Left lung (tissue), 10 donors: ENCODE results near the gene NOB1. TPM values are rescaled to one million over a fixed set of nuclear protein-coding genes. Genes with fewer than 3 reads are reported as not detected.

Experiments used
- ATAC-seq: fragments of 200-7000 bp; cut with Tn5 transposase; one replicate; pipeline ENCODE4 v1.9.1; 2020; ENCODE audit warnings: moderate library complexity
- DNase-seq, 4 donors: peaks; one replicate each; pipeline ENCODE4 v3.0.0-alpha.2; 2013 to 2020
- H3K27ac ChIP-seq, 2 donors: fragments of 200-600 bp; sonication (generic) in 1 of 2; one replicate each; pipeline versions ENCODE4 v1.5.0 to v1.8.0; 2020 to 2021
- H3K27me3 ChIP-seq, 2 donors: fragments of 200-600 bp; sonication (generic) in 1 of 2; one replicate each; pipeline versions ENCODE4 v1.5.0 to v1.8.0; 2020 to 2021
- H3K36me3 ChIP-seq, 2 donors: fragments of 200-600 bp; sonication (generic) in 1 of 2; one replicate each; pipeline versions ENCODE4 v1.5.0 to v1.8.0; 2020 to 2021
- H3K4me1 ChIP-seq, 2 donors: fragments of 200-600 bp; one replicate each; pipeline ENCODE4 v1.8.0; 2021
- H3K4me3 ChIP-seq, 2 donors: fragments of 200-600 bp; sonication (generic) in 1 of 2; one replicate each; pipeline versions ENCODE4 v1.5.0 to v1.8.0; 2020 to 2021; ENCODE audit warnings: mild to moderate bottlenecking in 1 of 2
- H3K9me3 ChIP-seq, 2 donors: fragments of 200-600 bp; sonication (generic) in 1 of 2; one replicate each; pipeline versions ENCODE4 v1.5.0 to v1.8.0; 2020 to 2021
- intact Hi-C, 2 donors: fragments of 100-400 bp; cut with DNase I; formaldehyde crosslinking; loops; one replicate each; pipeline versions ENCODE4 v1.11.2 to v1.14.2; 2022
- polyA plus RNA-seq, 6 donors: library from polyadenylated mRNA; unstranded; fragments of 120-200 nt; gene quantifications; one replicate each; pipeline ENCODE4 v1.2.1, GENCODE V29; 2013; ENCODE audit not compliant: insufficient read length in 6 of 6
- total RNA-seq, 2 donors: library from RNA; stranded (reverse); fragmentation: NEBNext Ultra II Directional; extraction: Animal tissue kit (Norgen Biotek cat#: 25700); gene quantifications; one replicate each; pipeline ENCODE4 v1.2.1, GENCODE V29; 2021
- TF ChIP-seq, protein P1 (sequence below), 2 donors: fragments of 200-600 bp; sonication (generic) in 1 of 2; IDR thresholded peaks; one replicate each; pipeline versions ENCODE4 v1.5.0 to v1.8.0; 2021; ENCODE audit warnings: antibody characterized with exemption in 2 of 2
- donor health status: DM: no; HTN: yes; CAD: no.
- donor health status: DM: no; HTN: no; CAD: no.

Gene NOB1
- total and polyA plus RNA-seq, 8 donors, result 29.9 to 67.4 (median 61.7) TPM

DNA sequence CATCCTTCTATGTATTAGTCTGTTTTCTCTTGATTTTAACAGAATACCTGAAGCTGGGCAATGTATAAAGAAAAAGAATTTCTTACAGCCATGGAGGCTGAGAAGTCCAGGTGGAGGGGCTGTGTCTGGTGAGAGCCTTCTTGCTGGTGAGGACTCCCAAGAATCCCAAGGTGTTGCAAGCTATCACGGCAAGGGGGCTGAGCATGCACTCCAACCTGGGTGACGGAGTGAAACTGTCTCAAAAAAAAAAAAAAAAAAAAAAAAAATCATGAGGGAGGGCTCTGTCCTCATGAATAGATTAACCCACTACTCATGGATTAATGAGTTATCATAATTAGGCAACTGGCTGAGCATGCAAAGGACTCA, 47.8 kb downstream of the NOB1 start:
- intact Hi-C loops, result loop anchor here in 1 of 2 donors (10.0 kb wide), 1 partner anchor 48 kb away; the partner anchor contains the start of gene NOB1
- Histone ChIP-seq H3K27ac (no peak overlapping the region), H3K9me3 (no peaks in the 10 kb centered on the region), H3K36me3 (peaks cover 0 to 30% of the 10 kb centered on the region in 2 donors), H3K4me3 (no peak overlapping the region), H3K4me1 (peaks cover 2 to 5% of the 10 kb centered on the region in 2 donors), H3K27me3 (no peaks in the 10 kb centered on the region)
- ATAC-seq, result peak; percentile 5
- no peak for DNase-seq
- TF ChIP-seq, protein P1, sequence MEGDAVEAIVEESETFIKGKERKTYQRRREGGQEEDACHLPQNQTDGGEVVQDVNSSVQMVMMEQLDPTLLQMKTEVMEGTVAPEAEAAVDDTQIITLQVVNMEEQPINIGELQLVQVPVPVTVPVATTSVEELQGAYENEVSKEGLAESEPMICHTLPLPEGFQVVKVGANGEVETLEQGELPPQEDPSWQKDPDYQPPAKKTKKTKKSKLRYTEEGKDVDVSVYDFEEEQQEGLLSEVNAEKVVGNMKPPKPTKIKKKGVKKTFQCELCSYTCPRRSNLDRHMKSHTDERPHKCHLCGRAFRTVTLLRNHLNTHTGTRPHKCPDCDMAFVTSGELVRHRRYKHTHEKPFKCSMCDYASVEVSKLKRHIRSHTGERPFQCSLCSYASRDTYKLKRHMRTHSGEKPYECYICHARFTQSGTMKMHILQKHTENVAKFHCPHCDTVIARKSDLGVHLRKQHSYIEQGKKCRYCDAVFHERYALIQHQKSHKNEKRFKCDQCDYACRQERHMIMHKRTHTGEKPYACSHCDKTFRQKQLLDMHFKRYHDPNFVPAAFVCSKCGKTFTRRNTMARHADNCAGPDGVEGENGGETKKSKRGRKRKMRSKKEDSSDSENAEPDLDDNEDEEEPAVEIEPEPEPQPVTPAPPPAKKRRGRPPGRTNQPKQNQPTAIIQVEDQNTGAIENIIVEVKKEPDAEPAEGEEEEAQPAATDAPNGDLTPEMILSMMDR (IDR thresholded peaks at IDR 0.05), result no peak

DNA sequence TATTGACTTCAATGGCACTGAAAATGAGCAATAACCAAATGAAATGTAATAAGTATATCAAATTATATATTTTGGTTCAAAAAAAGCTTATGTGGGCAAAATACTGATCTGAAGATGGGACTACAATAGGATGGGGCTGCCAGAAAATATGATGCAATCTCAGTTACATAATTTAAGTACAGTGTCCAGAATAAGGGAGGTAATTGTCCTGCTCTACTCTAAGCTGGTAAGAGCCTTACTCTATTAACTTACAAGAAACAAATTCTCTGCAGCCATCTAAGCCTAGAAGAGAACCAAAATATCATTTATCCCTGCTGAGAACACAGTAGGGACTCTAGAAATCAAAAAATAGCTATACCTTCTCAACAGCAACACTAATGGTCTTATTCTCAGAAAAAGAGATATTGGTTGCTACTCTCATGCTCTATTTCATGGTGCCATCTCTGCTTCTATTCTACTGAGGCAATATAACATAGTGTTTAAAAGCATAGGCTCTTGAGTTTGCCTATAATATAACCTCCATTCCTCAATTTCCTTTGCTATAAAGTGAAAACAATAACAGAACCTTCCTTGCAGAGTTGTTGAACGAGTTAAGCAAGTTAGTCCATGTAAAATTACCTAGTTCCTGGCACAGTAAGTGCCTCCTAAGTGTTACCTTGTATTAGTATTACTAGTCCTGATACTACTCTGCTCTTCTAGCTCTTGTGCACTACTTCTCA, 48.3 kb downstream of the NOB1 start:
- H3K27ac ChIP-seq, result no peak overlapping the region
- TF ChIP-seq, protein P1 (IDR thresholded peaks at IDR 0.05), result no peak
- H3K9me3 ChIP-seq, result no peaks in the 10 kb centered on the region

DNA sequence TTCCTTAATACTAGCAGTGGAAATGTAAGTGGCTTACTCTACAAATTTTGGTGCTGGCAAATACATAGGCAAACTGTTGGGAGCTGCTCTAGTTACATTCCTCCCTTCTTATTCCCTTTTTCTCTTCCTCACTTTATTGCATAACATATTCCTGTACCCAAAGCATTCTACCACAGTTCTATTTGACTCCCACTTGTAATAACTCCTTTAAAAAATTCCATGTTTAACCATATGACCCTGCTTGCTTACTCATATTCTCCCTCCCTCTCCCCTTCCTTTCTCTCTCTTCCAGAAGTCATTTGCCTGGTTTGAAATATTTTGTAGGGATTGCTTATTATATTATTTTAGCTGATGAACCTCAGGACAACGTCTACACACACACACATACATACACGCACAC, 51.1 kb downstream of the NOB1 start:
- Histone ChIP-seq H3K27ac (no peak overlapping the region), H3K4me1 (no peaks in the 10 kb centered on the region), H3K36me3 (peaks cover 0 to 25% of the 10 kb centered on the region in 2 donors), H3K9me3 (no peaks in the 10 kb centered on the region), H3K4me3 (no peak overlapping the region), H3K27me3 (no peaks in the 10 kb centered on the region)
- DNase-seq, result no peak
- peak; percentile 43 for ATAC-seq
- intact Hi-C loops, result loop anchor here in 1 of 2 donors (10.0 kb wide), 1 partner anchor 51 kb away; the partner anchor contains the start of gene NOB1
- TF ChIP-seq, protein P1 (IDR thresholded peaks at IDR 0.05), result no peak

More for the DNA sequence above, 48.3 kb downstream of the NOB1 start:
- Histone ChIP-seq H3K27me3 (no peaks in the 10 kb centered on the region), H3K36me3 (peaks cover 0 to 27% of the 10 kb centered on the region in 2 donors), H3K4me3 (no peak overlapping the region), H3K4me1 (peaks cover 2 to 5% of the 10 kb centered on the region in 2 donors)
- DNase-seq (peak in 1 of 4 donors; percentile 41), ATAC-seq (peak; percentile 26)
- intact Hi-C loops, result loop anchor here in 1 of 2 donors (10.0 kb wide), 1 partner anchor 48 kb away; the partner anchor contains the start of gene NOB1

DNA sequence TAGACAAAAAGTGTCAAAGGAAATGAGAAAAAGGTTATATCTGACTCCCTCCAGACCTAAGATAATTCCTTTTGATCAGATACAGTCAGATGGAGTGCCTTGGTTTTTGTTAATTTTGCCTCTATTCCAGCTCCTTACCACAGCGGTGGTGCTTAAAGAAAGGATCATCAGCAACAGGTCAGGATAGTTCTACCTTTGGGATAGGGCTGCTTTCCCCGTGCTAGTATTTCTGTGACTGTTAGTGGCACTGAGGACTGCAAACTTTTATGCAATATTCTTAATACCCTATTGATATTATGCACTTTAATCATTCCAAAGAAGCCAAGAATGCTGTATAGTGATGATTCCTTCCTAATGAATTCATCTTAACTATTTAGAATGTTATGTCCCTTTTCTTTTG, 52.9 kb downstream of the NOB1 start:
- peaks cover 0 to 26% of the 10 kb centered on the region in 2 donors for H3K36me3 ChIP-seq
- no peak overlapping the region for H3K4me3 ChIP-seq
- ATAC-seq (no peak), DNase-seq (no peak)
- no peak overlapping the region for H3K27ac ChIP-seq
- TF ChIP-seq, protein P1 (IDR thresholded peaks at IDR 0.05), result no peak
- H3K4me1 ChIP-seq, result no peaks in the 10 kb centered on the region
- no peaks in the 10 kb centered on the region for H3K27me3 ChIP-seq
- intact Hi-C loops, result loop anchor here in 1 of 2 donors (10.0 kb wide), 1 partner anchor 53 kb away; the partner anchor contains the start of gene NOB1
- H3K9me3 ChIP-seq, result no peaks in the 10 kb centered on the region

DNA sequence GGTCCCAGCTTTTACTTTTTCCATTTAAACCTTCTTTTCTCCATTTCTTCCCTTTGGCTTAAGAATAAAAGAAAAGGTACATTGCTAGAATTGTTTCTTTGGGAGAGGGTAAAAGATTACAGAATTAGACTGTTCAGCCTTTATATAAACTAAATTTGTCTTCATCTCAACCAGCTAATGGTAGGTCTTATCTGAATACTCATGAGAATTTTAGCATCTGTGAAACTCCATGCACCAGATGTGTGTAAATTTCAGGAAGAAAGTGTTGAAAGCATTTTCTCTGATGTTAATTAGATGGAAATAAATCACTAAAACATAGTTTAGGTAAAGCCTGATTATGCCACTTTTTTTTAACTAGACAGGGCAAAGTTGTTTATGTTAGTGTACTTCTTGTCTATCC, 53.3 kb downstream of the NOB1 start:
- Histone ChIP-seq H3K9me3 (no peaks in the 10 kb centered on the region), H3K36me3 (peaks cover 0 to 30% of the 10 kb centered on the region in 2 donors), H3K27ac (no peak overlapping the region), H3K4me3 (no peak overlapping the region), H3K27me3 (no peaks in the 10 kb centered on the region), H3K4me1 (no peaks in the 10 kb centered on the region)
- ATAC-seq (no peak), DNase-seq (no peak)
- TF ChIP-seq, protein P1 (IDR thresholded peaks at IDR 0.05), result no peak
- intact Hi-C loops, result loop anchor here in 1 of 2 donors (10.0 kb wide), 1 partner anchor 53 kb away; the partner anchor contains the start of gene NOB1
